BE2C (cell line): ENCODE data around the gene THSD8.
A peak's percentile ranks its signal among the peaks of the same experiment; 100 is the strongest.
"Not testable (repeated sequence)": the region's sequence is repeated elsewhere in the genome, so short reads cannot be mapped to it uniquely, and the experiment has no call there.

Experiments used
- DNase-seq: peaks from one replicate; pipeline ENCODE4 v3.0.0-alpha.2; 2020
- H3K27me3 ChIP-seq: fragments of 250-450 bp; sonication (Bioruptor Pico); 2 replicates; pipeline ENCODE4 v1.5.1; 2020; ENCODE audit warnings: mild to moderate bottlenecking
- H3K36me3 ChIP-seq: fragments of 250-450 bp; sonication (Bioruptor Pico); 2 replicates; pipeline ENCODE4 v1.5.1; 2020; ENCODE audit warnings: mild to moderate bottlenecking
- H3K4me1 ChIP-seq: fragments of 250-450 bp; sonication (Bioruptor Pico); 2 replicates; pipeline ENCODE4 v1.5.1; 2020
- H3K4me3 ChIP-seq: 2 replicates; pipeline ENCODE4 v1.5.1; 2011; ENCODE audit warnings: low read depth, low read length
- H3K9me3 ChIP-seq: fragments of 250-450 bp; sonication (Bioruptor Pico); 2 replicates; pipeline ENCODE4 v1.5.1; 2020
- CTCF ChIP-seq: IDR thresholded peaks from 2 replicates; pipeline ENCODE4 v1.5.1; 2012; ENCODE audit warnings: mild to moderate bottlenecking, low read depth, low read length

The THSD8 gene

GRCh38 chr19:12804051-12804450 lies 2.2 kb downstream of the THSD8 start:
- DNase-seq = no peak
- no peak overlapping the region for H3K4me3 ChIP-seq
- H3K9me3 ChIP-seq = no peaks in the 10 kb centered on the region
- peaks cover 13% of the 10 kb centered on the region for H3K36me3 ChIP-seq
- H3K27me3 ChIP-seq = no peaks in the 10 kb centered on the region
- H3K4me1 ChIP-seq = no peaks in the 10 kb centered on the region
- no peak for TF ChIP-seq CTCF

GRCh38 chr19:12806242-12807081 lies 4.6 kb downstream of the THSD8 start, which contains the start of gene RNASEH2A:
RNASEH2A (plus strand) TSS chr19:12806584; CDS start chr19:12806674, 90 bp downstream.
- peak; percentile 97 for DNase-seq

DNA sequence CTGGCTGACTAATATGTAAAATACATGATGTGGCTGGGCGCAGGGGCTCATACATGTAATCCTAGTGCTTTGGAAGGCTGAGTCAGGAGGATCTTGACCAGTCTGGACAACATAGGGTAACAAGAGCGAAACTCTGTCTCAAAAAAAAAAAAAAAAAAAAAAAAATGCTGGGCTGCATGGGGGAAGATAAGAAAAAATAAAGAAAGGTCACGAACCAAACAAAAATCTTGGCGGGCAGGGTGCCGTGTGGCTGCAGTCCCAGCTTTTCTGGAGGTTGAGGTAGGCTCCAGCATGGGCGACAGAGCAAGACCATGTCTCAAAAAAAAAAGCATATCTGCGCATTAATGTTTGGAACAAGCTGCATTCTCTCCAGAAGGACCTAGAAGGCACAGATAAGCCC lies 13.2 kb downstream of the THSD8 start:
- H3K4me1 ChIP-seq = no peaks in the 10 kb centered on the region
- H3K9me3 ChIP-seq = no peaks in the 10 kb centered on the region
- H3K4me3 ChIP-seq = no peak overlapping the region
- DNase-seq = no peak
- no peak for TF ChIP-seq CTCF
- H3K27me3 ChIP-seq = no peaks in the 10 kb centered on the region
- peaks cover 5% of the 10 kb centered on the region for H3K36me3 ChIP-seq

More at GRCh38 chr19:12806242-12807081, 4.6 kb downstream of the THSD8 start, which contains the start of gene RNASEH2A:
- Histone ChIP-seq H3K4me1 (no peaks in the 10 kb centered on the region), H3K9me3 (no peaks in the 10 kb centered on the region), H3K27me3 (no peaks in the 10 kb centered on the region), H3K4me3 (peak within 1 kb of the TSS; percentile 60), H3K36me3 (peaks cover 6% of the 10 kb centered on the region)
- no peak for TF ChIP-seq CTCF

- H3K36me3 ChIP-seq, H3K4me3 ChIP-seq, H3K4me1 ChIP-seq, H3K9me3 ChIP-seq, DNase-seq, H3K27me3 ChIP-seq: not testable (repeated sequence)
Observed at GRCh38 chr19:12817188-12817587, 15.3 kb downstream of the THSD8 start.

- H3K9me3 ChIP-seq, H3K4me3 ChIP-seq, DNase-seq, H3K36me3 ChIP-seq, H3K27me3 ChIP-seq, H3K4me1 ChIP-seq: not testable (repeated sequence)
Observed at GRCh38 chr19:12817810-12818209, 15.9 kb downstream of the THSD8 start.

GRCh38 chr19:12821761-12822160 lies 19.9 kb downstream of the THSD8 start:
- Histone ChIP-seq H3K27me3 (no peaks in the 10 kb centered on the region), H3K9me3 (no peaks in the 10 kb centered on the region), H3K4me3 (no peak overlapping the region), H3K4me1 (no peaks in the 10 kb centered on the region), H3K36me3 (no peaks in the 10 kb centered on the region)
- no peak for DNase-seq
- TF ChIP-seq CTCF = no peak

DNA sequence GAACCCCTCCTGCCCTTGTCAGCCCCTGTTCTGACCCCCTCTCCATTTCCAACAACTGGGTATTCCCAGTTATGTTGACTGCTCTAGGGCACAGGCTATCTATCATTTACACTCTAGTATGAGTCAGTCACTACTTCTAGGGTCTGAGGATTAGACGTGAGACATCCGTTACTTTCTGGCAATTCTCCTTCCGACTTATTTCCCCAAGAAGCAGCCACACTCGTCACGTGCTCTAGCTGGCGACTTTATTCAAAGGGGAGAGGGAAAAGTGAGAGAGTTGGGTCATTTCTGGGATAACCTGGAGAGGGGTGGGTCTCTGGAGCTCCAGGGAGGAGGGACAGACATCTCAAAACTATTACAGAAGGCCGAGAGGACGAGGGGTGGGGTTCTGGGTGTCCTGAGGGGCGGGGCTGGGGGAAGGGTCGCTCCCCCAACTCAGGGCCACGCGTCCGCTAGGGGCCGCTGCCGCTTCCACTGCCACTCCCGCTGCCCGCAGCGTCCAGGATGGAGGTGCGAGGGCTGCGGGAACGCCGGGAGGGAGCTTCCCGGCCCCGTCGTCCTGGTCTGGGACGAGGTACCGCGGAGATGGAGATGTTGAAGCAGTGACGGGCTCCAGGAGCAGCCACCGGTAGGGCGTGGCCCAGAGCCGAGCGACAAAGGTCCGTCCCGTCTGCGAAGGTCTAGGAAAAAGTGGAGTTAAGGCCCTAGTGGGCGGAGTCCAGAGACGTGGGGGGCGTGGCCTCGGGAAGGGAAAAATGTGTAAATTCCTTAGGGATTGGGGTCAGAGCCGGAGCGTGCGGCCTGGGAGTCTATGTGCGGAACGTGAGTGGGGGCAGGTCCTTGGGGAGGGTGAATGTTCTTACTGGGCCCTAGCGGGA lies 23.6 kb downstream of the THSD8 start:
- peak; percentile 64 for TF ChIP-seq CTCF
- no peaks in the 10 kb centered on the region for H3K27me3 ChIP-seq
- H3K4me3 ChIP-seq = peak overlapping the region; percentile 48
- DNase-seq = peak; percentile 85
- no peaks in the 10 kb centered on the region for H3K36me3 ChIP-seq
- no peaks in the 10 kb centered on the region for H3K9me3 ChIP-seq
- peaks cover 5% of the 10 kb centered on the region for H3K4me1 ChIP-seq
